ENCODE measurements around the gene HTR1B.

Gene HTR1B

GRCh38 chr6:77454386-77454785 is 8.9 kb downstream of the HTR1B start:
- no peaks in the 10 kb centered on the region for H3K36me3 ChIP-seq (ENCODE audit: control insufficient read depth, insufficient read depth, low read length, severe bottlenecking)
- H3K27me3 ChIP-seq (replicated peaks; ENCODE audit: control insufficient read depth, insufficient read depth, low read length), result no peaks in the 10 kb centered on the region
- H3K4me3 ChIP-seq (ENCODE audit: low read length), result no peak overlapping the region
- no peaks in the 10 kb centered on the region for H3K9me3 ChIP-seq (ENCODE audit: control insufficient read depth, low read length)
- no peak for DNase-seq (ENCODE audit: low read depth)
- H3K9ac ChIP-seq (ENCODE audit: low read length), result no peak overlapping the region
- peaks cover 31% of the 10 kb centered on the region for H3K4me1 ChIP-seq (ENCODE audit: control insufficient read depth, insufficient read depth, low read length)

GRCh38 chr6:77451466-77451865 is 11.8 kb downstream of the HTR1B start:
- Histone ChIP-seq H3K9me3 (ENCODE audit: control insufficient read depth, low read length) (no peaks in the 10 kb centered on the region), H3K9ac (ENCODE audit: low read length) (no peak overlapping the region), H3K4me3 (ENCODE audit: low read length) (no peak overlapping the region), H3K27me3 (replicated peaks; ENCODE audit: control insufficient read depth, insufficient read depth, low read length) (no peaks in the 10 kb centered on the region), H3K4me1 (ENCODE audit: control insufficient read depth, insufficient read depth, low read length) (peaks cover 27% of the 10 kb centered on the region), H3K36me3 (ENCODE audit: control insufficient read depth, insufficient read depth, low read length, severe bottlenecking) (no peaks in the 10 kb centered on the region)
- peak; percentile 31 for DNase-seq (ENCODE audit: low read depth)

GRCh38 chr6:77450924-77451323 is 12.4 kb downstream of the HTR1B start:
- peaks cover 22% of the 10 kb centered on the region for H3K4me1 ChIP-seq (ENCODE audit: control insufficient read depth, insufficient read depth, low read length)
- H3K9me3 ChIP-seq (ENCODE audit: control insufficient read depth, low read length), result no peaks in the 10 kb centered on the region
- H3K36me3 ChIP-seq (ENCODE audit: control insufficient read depth, insufficient read depth, low read length, severe bottlenecking), result no peaks in the 10 kb centered on the region
- H3K4me3 ChIP-seq (ENCODE audit: low read length), result no peak overlapping the region
- H3K27me3 ChIP-seq (replicated peaks; ENCODE audit: control insufficient read depth, insufficient read depth, low read length), result no peaks in the 10 kb centered on the region
- no peak overlapping the region for H3K9ac ChIP-seq (ENCODE audit: low read length)
- peak; percentile 78 for DNase-seq (ENCODE audit: low read depth)

GRCh38 chr6:77448546-77448945 is 14.7 kb downstream of the HTR1B start:
- Histone ChIP-seq H3K27me3 (replicated peaks; ENCODE audit: control insufficient read depth, insufficient read depth, low read length) (no peaks in the 10 kb centered on the region), H3K4me1 (ENCODE audit: control insufficient read depth, insufficient read depth, low read length) (peaks cover 18% of the 10 kb centered on the region), H3K36me3 (ENCODE audit: control insufficient read depth, insufficient read depth, low read length, severe bottlenecking) (no peaks in the 10 kb centered on the region), H3K9ac (ENCODE audit: low read length) (no peak overlapping the region), H3K9me3 (ENCODE audit: control insufficient read depth, low read length) (no peaks in the 10 kb centered on the region), H3K4me3 (ENCODE audit: low read length) (no peak overlapping the region)
- no peak for DNase-seq (ENCODE audit: low read depth)

- no peak overlapping the region for H3K4me3 ChIP-seq (ENCODE audit: low read length)
- DNase-seq (ENCODE audit: low read depth), result no peak
Measured at GRCh38 chr6:77447254-77447653, 16.0 kb downstream of the HTR1B start.

GRCh38 chr6:77446249-77446648 is 17.0 kb downstream of the HTR1B start:
- H3K4me3 ChIP-seq (ENCODE audit: low read length), result no peak overlapping the region
- peaks cover 18% of the 10 kb centered on the region for H3K4me1 ChIP-seq (ENCODE audit: control insufficient read depth, insufficient read depth, low read length)
- no peaks in the 10 kb centered on the region for H3K27me3 ChIP-seq (replicated peaks; ENCODE audit: control insufficient read depth, insufficient read depth, low read length)
- H3K36me3 ChIP-seq (ENCODE audit: control insufficient read depth, insufficient read depth, low read length, severe bottlenecking), result no peaks in the 10 kb centered on the region
- DNase-seq (ENCODE audit: low read depth), result no peak
- no peaks in the 10 kb centered on the region for H3K9me3 ChIP-seq (ENCODE audit: control insufficient read depth, low read length)
- no peak overlapping the region for H3K9ac ChIP-seq (ENCODE audit: low read length)

More at GRCh38 chr6:77447254-77447653, 16.0 kb downstream of the HTR1B start:
- Histone ChIP-seq H3K36me3 (ENCODE audit: control insufficient read depth, insufficient read depth, low read length, severe bottlenecking) (no peaks in the 10 kb centered on the region), H3K9ac (ENCODE audit: low read length) (no peak overlapping the region), H3K9me3 (ENCODE audit: control insufficient read depth, low read length) (no peaks in the 10 kb centered on the region), H3K4me1 (ENCODE audit: control insufficient read depth, insufficient read depth, low read length) (peaks cover 18% of the 10 kb centered on the region), H3K27me3 (replicated peaks; ENCODE audit: control insufficient read depth, insufficient read depth, low read length) (no peaks in the 10 kb centered on the region)

GRCh38 chr6:77445214-77445613 is 18.1 kb downstream of the HTR1B start:
- Histone ChIP-seq H3K4me1 (ENCODE audit: control insufficient read depth, insufficient read depth, low read length) (peaks cover 13% of the 10 kb centered on the region), H3K36me3 (ENCODE audit: control insufficient read depth, insufficient read depth, low read length, severe bottlenecking) (no peaks in the 10 kb centered on the region), H3K9ac (ENCODE audit: low read length) (no peak overlapping the region), H3K9me3 (ENCODE audit: control insufficient read depth, low read length) (no peaks in the 10 kb centered on the region), H3K27me3 (replicated peaks; ENCODE audit: control insufficient read depth, insufficient read depth, low read length) (no peaks in the 10 kb centered on the region), H3K4me3 (ENCODE audit: low read length) (no peak overlapping the region)
- DNase-seq (ENCODE audit: low read depth), result no peak

GRCh38 chr6:77440206-77440976 is 22.9 kb downstream of the HTR1B start:
- H3K4me1 ChIP-seq (ENCODE audit: control insufficient read depth, insufficient read depth, low read length), result no peaks in the 10 kb centered on the region
- no peak overlapping the region for H3K9ac ChIP-seq (ENCODE audit: low read length)
- no peaks in the 10 kb centered on the region for H3K9me3 ChIP-seq (ENCODE audit: control insufficient read depth, low read length)
- no peak for DNase-seq (ENCODE audit: low read depth)
- H3K27me3 ChIP-seq (replicated peaks; ENCODE audit: control insufficient read depth, insufficient read depth, low read length), result no peaks in the 10 kb centered on the region
- no peaks in the 10 kb centered on the region for H3K36me3 ChIP-seq (ENCODE audit: control insufficient read depth, insufficient read depth, low read length, severe bottlenecking)
- H3K4me3 ChIP-seq (ENCODE audit: low read length), result no peak overlapping the region

- no peak for DNase-seq (ENCODE audit: low read depth)
- Histone ChIP-seq H3K27me3 (replicated peaks; ENCODE audit: control insufficient read depth, insufficient read depth, low read length) (no peaks in the 10 kb centered on the region), H3K4me1 (ENCODE audit: control insufficient read depth, insufficient read depth, low read length) (no peaks in the 10 kb centered on the region), H3K9ac (ENCODE audit: low read length) (no peak overlapping the region), H3K9me3 (ENCODE audit: control insufficient read depth, low read length) (no peaks in the 10 kb centered on the region), H3K4me3 (ENCODE audit: low read length) (no peak overlapping the region), H3K36me3 (ENCODE audit: control insufficient read depth, insufficient read depth, low read length, severe bottlenecking) (no peaks in the 10 kb centered on the region)
Measured at GRCh38 chr6:77433888-77434287, 29.4 kb downstream of the HTR1B start.

GRCh38 chr6:77430504-77430903 is 32.8 kb downstream of the HTR1B start:
- no peaks in the 10 kb centered on the region for H3K27me3 ChIP-seq (replicated peaks; ENCODE audit: control insufficient read depth, insufficient read depth, low read length)
- DNase-seq (ENCODE audit: low read depth), result no peak
- H3K36me3 ChIP-seq (ENCODE audit: control insufficient read depth, insufficient read depth, low read length, severe bottlenecking), result no peaks in the 10 kb centered on the region
- H3K9ac ChIP-seq (ENCODE audit: low read length), result no peak overlapping the region
- H3K9me3 ChIP-seq (ENCODE audit: control insufficient read depth, low read length), result no peaks in the 10 kb centered on the region
- no peak overlapping the region for H3K4me3 ChIP-seq (ENCODE audit: low read length)
- peaks cover 2% of the 10 kb centered on the region for H3K4me1 ChIP-seq (ENCODE audit: control insufficient read depth, insufficient read depth, low read length)

GRCh38 chr6:77425671-77426070 is 37.6 kb downstream of the HTR1B start:
- H3K27me3 ChIP-seq (replicated peaks; ENCODE audit: control insufficient read depth, insufficient read depth, low read length), result no peaks in the 10 kb centered on the region

GRCh38 chr6:77425216-77425615 is 38.1 kb downstream of the HTR1B start:
- Histone ChIP-seq H3K36me3 (ENCODE audit: control insufficient read depth, insufficient read depth, low read length, severe bottlenecking) (no peaks in the 10 kb centered on the region), H3K4me3 (ENCODE audit: low read length) (peak overlapping the region; percentile 39), H3K9me3 (ENCODE audit: control insufficient read depth, low read length) (no peaks in the 10 kb centered on the region), H3K27me3 (replicated peaks; ENCODE audit: control insufficient read depth, insufficient read depth, low read length) (no peaks in the 10 kb centered on the region), H3K4me1 (ENCODE audit: control insufficient read depth, insufficient read depth, low read length) (peaks cover 27% of the 10 kb centered on the region), H3K9ac (ENCODE audit: low read length) (peak overlapping the region; percentile 48)
- DNase-seq (ENCODE audit: low read depth), result peak; percentile 33

More at GRCh38 chr6:77425671-77426070, 37.6 kb downstream of the HTR1B start:
- peak overlapping the region; percentile 39 for H3K4me3 ChIP-seq (ENCODE audit: low read length)
- H3K4me1 ChIP-seq (ENCODE audit: control insufficient read depth, insufficient read depth, low read length), result peaks cover 27% of the 10 kb centered on the region
- H3K9ac ChIP-seq (ENCODE audit: low read length), result peak overlapping the region; percentile 48
- DNase-seq (ENCODE audit: low read depth), result peak; percentile 75
- H3K9me3 ChIP-seq (ENCODE audit: control insufficient read depth, low read length), result no peaks in the 10 kb centered on the region
- no peaks in the 10 kb centered on the region for H3K36me3 ChIP-seq (ENCODE audit: control insufficient read depth, insufficient read depth, low read length, severe bottlenecking)

All from adipocyte (in vitro differentiated cells).